GM20000 (cell line): ENCODE results near the gene TMEM151A.

Source experiments
- DNase-seq: peaks from one replicate; pipeline ENCODE4 v3.0.0; 2012; ENCODE audit warnings: low spot score
- CTCF ChIP-seq: IDR thresholded peaks from 2 replicates; pipeline ENCODE4 v1.5.1; 2012; ENCODE audit warnings: mild to moderate bottlenecking, control low read depth; ENCODE audit errors: extremely low read depth, missing control alignments

TMEM151A gene

GRCh38 chr11:66281776-66282467 is 9.8 kb upstream of the TMEM151A start:
- no peak for TF ChIP-seq CTCF
- DNase-seq, result no peak

- TF ChIP-seq CTCF, result peak; percentile 94
- DNase-seq, result peak; percentile 99
Observed at GRCh38 chr11:66282468-66283455, 8.9 kb upstream of the TMEM151A start.

GRCh38 chr11:66283461-66284105 is 8.1 kb upstream of the TMEM151A start:
- DNase-seq, result no peak
- TF ChIP-seq CTCF, result no peak

GRCh38 chr11:66284526-66285078 is 7.1 kb upstream of the TMEM151A start:
- TF ChIP-seq CTCF, result no peak
- no peak for DNase-seq

GRCh38 chr11:66285250-66285947 is 6.3 kb upstream of the TMEM151A start:
- DNase-seq, result no peak
- no peak for TF ChIP-seq CTCF

- no peak for DNase-seq
- no peak for TF ChIP-seq CTCF
Observed at GRCh38 chr11:66286699-66287098, 5.0 kb upstream of the TMEM151A start.
